Fibroblast of the conjunctiva (primary cell): ENCODE results near the gene ZEB2.

ENCODE experiments used
- DNase-seq: peaks from one replicate; pipeline ENCODE4 v3.0.0-alpha.2; 2010; ENCODE audit warnings: low read depth

The ZEB2 gene

DNA sequence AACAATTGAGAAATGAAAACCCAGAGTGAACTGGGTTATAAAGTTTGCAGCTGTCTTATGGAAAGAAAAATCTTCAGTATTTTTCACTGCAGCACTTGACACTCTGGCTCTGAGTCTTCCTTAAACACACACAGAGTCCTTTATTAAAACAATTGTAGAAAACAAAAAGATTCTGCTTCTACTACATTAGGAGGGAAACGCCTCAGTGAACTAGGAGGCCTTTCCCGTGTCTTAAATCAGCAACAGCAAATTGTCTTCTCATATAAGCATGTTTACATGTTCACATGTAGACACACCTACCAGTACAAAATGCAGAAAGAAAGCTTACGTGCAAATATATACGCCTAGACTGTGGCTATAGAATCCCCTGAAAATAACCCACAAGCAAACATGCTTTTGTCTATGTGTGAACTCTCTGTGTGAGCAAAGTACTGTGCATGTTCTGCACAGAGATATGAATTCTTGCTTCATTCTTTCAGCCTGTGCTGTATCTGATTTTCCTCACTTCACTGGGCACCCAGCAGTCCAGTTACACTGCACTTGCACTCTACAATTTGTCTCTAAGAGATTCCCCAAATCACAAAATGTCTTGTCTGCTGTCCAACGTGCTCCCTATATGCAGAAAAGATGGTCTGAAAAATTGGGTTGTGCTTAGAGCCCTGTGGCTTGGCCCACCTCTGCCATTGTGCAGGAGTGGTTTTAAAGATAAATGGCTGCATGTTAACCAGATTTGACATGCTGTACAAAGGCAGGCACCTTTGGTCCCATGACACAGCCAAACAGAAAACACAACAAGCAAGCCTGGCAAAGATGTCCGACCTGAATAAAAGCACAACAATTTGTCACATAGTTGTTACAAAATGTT is 24.5 kb downstream of the ZEB2 start:
- no peak for DNase-seq

DNA sequence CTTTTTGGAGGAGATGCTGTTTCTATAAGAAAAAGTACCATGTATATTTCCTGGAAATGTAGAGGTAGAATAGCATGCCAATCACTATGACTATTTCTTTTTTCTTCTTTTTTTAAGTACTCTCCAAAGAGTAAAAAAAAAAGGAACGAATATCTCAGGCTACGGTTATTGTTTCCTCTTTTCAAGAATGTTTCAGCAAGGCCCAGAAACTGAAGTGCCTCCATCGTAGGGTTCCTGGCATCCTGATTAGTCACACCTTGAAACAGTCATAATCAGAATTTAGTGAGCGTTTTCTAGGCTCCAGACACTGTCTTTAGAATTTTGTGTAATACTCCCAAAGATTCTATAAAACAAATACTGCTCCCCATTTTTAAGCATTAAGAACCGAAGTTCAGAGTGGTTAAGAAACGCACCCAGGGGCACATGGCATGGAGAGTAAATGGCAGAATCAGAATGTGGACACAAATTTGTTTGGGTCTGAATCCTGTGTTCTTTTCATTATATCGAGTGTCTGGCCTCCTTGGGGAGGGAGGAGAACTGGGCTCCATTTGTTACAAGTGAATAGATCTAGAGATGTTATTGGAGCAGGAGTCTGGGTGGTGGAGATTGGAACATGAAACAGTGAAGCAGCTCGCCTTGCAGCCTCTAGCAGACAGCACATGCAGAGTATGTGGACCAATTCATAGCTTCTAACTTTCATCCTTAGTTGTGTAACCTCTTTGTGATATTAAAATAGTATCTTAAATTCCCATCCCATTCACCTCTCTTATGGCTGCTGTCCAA is 26.7 kb downstream of the ZEB2 start:
- DNase-seq, result no peak

DNA sequence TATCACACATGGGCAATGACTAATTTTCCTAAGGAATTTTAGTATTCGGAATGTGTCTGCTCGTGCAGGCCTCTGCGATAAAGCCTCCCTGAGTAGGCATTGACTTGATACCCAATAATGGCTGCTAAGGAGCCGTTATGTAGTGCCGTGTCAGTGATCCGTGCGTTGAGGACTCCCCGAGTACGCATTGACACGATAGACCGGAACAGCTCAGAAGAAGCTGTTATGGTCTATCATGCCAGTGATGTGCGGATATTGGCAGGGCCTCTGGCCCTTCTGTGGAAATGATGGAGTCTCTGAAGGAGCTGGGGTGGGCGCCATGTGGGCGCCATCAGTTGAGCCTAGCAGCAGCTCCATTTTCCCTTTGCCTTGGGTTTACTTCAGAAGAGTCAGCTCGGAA is 29.1 kb downstream of the ZEB2 start:
- DNase-seq, result no peak

DNA sequence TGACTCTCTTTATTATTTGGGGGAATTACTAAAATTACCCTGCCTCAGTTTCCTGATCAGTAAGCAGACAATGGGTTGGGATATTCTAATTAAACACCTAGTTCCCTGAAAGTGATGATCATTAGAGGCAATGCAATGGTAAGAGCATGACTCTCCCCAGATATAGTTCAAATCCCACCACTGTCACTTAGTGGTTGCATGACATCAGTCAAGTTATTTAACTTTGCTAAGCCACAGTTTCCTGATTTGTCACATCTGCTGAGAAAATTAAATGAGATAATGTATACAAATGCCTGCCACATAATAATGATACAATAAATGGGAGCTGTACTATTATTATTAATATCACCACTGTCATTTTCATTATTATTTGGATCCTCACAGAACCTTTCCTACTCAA is 29.9 kb downstream of the ZEB2 start:
- no peak for DNase-seq

DNA sequence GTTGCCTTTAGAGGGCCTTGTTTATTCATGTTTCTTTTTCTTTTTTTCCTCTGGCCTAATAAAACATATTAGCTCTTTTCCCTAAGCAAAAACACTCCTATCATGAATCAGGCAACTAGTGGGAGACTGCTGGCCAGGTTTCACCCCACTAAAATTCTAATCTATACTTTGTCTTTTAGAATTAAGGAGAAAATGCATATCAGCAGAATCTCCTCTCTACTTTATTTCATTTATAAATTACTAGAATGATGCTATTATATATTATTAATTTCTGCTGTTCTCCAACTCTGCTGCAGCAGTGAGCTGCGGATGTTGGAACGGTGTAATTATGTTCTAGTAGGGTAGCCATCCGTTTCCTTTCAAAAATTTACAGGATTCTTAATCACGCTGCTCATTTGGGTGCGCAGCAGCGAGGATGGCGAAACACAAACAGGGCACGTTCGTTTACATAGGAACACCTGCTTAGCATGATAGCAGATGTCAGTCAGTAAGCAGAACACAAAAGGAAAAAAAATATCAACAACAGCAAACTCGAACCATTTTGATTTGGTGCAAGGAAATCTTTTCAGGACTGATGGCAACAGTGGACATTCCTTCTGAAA is 30.5 kb downstream of the ZEB2 start:
- DNase-seq, result no peak

DNA sequence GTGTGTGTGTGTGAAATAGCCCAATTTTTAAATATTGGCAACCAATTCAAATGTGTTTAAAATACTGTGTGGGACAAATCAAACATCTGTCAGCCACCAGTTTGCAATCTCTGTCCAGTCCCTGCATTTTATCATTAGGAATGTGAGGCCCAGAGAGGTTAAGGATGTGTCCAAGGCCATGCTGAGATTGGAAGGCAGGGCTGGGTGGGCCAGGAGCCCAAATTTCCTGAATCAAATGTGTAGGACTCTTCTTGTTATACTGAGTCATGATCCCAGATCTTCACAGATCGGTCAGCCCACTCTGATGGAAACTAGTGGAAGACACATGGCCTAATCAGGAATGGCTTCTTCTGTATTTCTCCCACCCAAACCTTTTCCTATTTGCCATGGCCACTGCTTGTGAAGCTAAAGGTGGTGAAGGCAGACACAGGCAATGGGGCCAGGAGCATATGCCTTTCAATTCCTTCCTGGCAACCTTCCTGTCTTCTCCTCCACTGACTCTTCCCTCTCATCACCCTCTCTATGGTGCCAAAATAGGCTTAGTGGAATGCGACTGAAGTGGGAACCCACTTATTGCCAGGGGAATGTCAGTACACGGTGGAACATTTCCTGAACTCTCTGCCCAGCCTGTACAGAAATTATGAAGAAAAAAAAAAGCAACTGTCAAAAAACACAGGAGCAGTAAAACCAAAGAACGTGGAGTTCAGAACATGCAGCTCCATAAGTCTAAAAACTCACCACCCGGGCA is 35.5 kb downstream of the ZEB2 start:
- DNase-seq, result no peak

DNA sequence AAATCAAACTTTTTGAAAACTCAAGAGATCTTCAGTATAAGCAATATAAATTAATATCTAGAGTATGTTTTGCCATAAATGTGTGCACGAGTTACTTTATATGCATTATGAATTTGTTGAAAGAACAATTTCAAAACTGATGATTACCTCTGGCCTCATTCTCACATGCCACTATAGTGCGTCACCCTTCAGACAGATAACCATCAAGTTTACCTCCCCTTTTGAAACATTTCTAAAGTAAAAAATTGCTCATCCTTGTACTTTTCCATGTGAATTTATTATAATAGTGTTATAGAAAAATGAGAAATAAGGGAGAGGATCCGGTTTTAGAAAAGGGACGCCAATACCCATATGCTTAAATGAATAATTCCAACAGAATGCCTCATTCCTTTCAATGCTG is 38.3 kb downstream of the ZEB2 start:
- DNase-seq, result no peak

DNA sequence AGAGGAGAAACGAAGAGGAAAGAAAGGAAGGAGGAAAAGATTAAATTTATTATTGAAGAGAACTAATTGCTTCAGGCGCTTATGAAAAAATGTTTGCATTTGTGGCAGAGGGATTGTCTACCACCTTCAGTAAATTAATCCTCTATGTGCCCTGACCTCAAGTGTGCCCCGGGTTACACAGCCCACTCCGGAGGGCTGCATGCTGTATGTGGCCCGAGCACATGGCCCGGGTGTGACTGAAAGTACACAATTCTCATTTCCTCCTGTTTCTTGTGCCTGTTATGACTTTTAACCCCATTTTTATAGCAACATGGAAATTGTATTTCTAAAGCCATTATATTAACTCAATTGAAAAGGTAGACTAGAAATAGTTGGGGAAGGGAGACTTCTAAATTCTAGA is 38.8 kb downstream of the ZEB2 start:
- no peak for DNase-seq

DNA sequence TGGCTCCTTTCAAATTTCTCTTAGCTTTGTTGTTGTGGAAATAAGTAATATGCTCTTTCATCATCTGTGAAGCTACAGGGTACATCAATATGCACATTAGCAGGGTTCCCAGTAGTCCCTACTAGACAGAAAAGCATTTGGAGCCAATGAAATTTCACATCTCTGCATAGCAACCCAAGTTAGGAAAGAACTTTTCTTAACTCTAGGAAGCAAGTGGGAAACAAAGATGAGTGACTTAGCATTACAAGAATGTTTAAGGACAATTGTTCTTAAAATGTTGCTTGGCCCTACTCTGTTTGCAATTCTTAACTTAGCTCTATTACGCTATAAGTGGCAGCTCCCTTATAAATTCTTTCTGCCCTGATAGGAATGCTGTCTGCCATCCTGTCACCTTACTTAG is 39.6 kb downstream of the ZEB2 start:
- DNase-seq, result peak; percentile 28

DNA sequence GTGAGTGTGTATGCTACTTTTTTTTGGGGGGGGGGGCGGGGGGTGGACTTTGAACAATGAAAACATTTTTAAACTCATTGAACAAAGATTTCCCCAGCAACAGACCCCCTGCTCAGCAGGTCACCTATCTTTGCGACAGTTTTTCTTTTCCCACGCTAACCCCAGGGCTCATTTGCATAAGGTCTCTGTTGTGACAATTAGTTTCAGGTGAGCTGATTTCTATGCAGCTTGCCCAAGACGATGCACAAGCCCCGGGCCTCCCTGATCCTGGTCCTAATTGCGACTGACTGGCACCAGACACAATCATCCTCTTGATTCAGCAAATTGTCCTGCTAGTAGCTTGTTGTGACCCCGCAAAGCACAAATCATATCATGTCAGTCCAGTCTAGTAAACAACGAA is 40.3 kb downstream of the ZEB2 start:
- DNase-seq, result no peak

DNA sequence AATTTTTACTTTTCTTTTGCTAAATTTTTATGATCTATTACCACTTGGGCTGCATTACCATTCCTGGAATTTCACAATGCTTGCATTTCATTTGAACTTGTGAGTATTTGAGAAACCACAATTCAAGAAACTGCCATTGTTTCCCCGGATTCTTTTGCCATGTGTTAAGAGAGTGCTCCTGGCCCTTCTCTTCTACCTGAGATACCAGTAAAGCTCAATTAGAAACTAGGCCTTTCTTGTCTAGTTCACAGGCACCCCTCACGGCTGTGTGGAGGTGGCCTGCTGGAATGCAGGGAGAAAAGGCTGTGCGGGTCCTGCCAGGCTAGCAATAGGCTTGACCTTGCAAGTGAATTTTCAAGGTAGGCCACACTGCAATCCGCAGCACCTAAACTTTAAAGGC is 40.8 kb downstream of the ZEB2 start:
- no peak for DNase-seq

DNA sequence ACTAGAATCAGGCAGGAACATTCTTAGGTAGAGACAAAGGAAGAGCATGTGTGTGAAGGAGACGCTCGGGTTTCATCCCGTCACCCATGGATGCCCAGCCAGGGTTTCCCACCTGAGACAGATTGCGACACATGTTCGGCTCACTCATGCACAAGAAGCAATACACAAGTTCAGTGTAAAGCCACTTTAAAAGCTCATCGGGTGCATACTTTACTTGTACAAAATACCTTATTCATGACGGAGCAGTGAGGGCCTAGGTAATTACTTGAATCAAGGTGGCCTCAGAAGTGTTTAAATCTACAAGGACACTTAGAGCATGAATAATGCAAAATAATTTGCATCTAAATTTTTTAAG is 42.0 kb downstream of the ZEB2 start:
- DNase-seq, result no peak

DNA sequence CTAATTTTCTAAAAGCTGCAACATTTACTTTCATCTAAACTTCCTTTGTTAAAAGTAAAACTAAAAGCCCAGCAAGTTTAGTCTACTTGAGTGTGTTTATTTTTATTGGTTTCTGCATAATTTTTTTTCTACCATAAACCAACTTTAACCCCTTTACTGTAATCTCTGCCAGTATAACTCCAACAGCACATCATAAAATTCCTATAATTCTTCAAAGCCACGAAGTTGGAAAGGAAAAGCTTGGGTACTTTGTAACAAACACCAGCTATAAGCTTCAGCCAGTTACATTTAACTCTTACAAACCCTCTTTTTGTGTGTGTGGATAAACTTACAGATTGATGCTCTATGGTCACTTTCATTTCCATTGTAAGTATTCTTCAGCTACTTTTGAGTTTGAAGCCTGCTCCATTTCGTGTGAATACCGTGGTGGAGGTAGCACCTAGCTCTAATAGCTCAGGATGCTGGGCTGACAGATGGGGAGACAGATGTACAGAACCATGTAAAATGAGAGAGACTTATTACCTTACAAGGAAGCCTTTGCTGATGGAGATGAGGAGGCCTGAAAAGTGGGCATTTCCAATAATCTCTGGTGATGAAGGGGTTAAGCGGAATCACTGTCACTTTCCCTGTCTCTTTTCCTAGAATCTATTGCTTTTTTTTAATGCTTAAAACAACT is 42.5 kb downstream of the ZEB2 start:
- no peak for DNase-seq

DNA sequence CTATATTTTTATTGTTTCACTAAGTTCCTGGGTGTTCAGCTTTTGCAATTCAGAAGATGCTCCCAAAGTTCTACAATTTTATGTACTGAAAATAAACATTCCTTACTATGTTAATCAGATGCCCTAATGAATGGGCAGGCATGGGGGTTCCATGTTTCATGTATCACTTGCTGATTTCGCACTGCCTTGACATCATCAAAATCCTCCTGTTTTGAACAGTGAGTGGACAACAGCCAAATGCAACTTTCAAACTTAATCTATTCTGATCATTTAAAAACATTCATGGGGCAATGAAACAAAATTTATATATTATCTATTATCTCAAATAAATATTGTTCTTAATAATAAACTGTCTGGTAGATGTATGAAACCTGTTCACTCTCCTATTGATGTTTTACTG is 43.2 kb downstream of the ZEB2 start:
- DNase-seq, result no peak

DNA sequence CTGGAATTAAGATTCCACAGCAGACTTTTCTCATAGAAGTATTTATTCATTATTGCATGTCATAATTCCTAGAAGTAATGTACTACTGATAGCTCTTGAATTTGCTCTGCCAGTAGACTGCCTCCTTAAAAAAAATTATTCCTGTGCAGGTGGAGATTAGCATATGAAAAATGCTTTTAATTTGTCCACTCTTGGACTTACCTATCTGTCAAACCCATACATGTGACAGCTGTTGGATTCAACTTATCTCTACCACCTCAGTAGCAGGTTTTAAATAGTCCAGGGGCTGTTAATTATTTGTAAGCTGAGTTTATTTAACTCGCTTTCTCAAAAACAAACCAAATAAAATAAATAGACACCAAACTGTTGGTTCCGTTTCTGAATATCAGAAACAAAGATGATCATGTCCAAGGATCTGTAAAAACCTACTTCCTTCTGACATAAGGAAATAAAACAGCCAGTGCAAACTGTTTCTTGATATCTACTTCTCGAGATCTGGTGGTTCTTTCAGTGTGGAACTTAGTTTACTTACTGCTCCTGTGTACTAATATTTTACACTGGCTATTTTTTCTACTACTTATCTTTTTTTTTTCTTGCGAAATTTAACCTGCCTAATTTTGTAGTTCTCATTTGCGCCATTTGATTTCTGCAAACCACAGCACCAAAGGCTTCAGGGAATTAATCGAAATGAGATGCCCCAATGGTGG is 44.2 kb downstream of the ZEB2 start:
- DNase-seq, result no peak

DNA sequence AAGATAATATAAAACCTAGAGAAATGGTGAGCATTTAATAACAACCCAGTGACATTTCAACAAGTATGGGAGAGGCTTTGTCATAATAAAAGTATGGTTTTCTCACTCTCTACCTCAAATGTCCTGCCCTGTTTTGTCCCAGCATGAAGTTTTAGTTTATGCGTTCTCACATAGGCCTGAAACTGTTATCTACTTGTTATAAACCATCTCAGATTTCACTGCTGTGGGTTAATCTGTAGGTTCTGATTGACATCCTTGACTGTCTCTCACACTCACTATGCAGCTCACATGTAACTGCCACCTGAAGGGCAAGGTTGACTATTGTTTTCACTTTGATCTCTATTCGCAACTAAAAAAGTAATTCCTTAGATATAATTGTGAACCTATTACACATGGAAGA is 44.9 kb downstream of the ZEB2 start:
- DNase-seq, result no peak

DNA sequence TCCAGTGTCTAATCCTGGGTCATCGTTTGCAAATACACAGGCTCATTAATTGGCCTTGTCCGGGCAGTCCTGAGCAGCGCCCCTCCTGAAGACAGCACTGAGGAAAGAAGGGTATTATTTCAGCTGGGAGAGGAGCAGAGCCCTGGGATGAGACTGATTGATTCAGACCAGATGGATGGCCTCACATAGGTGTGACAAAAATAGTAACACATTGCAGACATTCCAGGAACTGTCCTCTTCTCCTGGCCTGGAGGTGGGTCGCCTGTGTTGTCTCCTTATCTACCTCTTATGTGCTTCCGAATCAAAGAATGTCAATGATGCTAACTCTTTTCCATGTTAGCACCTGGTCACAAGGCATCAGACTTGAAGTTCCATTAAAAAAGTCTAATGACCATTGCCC is 45.9 kb downstream of the ZEB2 start:
- no peak for DNase-seq

DNA sequence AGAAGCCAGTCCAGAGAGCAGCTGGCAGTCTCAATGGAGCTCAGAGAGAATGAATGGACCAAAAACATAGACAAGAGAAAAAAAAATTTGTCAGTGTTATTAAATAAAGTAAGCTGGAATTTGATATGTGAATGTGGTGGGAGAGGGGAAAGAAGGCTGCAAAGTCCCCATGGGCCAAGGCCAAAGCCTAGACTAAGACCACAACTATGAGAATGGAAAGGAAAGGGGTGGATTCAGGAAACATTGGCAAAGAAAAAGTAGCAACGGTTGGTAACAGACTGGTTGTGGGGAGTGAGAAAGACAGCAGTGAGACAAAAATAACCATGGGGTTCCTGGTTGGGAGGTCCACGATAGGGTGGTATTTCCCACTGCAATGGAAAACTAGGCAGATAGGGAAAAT is 47.0 kb downstream of the ZEB2 start:
- DNase-seq, result no peak

DNA sequence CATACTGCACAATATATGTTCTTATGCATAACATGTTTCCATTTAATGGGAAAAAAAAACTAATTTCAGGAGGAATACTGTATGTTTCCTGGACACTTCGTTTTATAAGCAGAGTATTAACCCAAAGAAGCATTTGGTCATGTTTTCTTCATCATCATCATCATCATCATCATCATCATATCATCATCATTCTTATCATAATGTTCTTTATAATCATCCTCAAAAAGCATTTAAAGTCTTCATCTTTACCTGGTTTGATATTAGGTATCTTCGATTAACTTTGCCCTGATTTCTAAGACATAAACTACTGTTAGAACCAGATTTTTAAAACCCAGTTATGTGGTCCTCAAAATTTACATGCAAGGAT is 47.9 kb downstream of the ZEB2 start:
- DNase-seq, result no peak

DNA sequence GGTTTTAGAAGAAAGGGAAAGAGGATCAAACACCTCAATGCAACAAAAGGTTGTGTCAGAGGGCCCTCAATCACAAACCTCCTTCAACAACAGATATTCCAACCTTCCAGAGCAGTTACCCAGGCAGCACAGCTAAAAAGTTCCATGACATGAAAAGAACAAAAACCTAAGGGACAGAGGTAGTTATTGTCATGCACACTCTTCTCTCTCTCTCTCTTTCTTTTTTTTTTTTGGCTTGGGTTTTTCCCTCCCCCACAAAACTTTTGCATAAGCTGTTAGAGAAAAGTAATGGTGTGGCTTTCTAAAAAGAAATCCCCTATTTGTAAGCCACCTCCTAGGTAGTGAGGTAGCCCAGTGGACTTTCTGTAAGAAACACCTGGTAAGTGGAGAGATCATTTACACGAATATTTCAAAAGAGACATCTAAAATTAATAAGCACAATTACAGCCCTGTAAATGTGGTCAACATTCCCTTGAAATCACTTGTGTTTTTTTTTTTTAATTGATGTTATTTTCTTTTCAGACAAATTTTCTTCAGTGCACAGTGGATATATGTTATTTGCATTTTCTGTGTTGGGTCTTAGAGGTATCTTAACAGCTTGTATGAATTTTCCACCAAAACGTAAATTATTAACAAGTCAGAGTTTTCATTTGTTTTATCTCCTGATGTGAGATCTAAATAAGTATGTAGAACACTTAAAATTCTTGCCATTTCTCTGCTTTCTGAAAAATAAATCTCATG is 48.4 kb downstream of the ZEB2 start:
- no peak for DNase-seq

DNA sequence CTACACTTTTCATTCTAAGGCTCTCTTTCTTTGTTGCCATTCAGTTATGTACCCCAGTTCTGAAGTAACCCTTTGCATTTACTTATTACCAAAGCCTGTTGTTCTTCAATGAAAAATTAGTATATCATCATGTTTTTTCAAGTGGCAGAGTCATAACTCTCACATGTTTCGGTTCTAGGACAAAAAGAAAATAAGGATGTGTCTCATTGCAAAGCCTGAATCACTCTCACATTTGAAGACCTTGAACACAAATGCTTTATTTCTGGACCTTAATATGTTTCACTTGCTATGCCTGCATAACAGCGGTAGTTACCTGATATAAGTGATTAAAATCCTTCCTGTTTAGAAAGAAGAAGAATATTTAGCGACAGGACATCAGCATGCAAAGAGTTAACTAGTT is 49.1 kb downstream of the ZEB2 start:
- no peak for DNase-seq
